Measurements from ENCODE around the gene TMEM219. TPM values are rescaled to one million over a fixed set of nuclear protein-coding genes. Genes with fewer than 3 reads are reported as not detected.

Gene TMEM219
- polyA plus RNA-seq, 1 of the 3 experiments (the other 2 are of a cell fraction), result 101 TPM

DNA sequence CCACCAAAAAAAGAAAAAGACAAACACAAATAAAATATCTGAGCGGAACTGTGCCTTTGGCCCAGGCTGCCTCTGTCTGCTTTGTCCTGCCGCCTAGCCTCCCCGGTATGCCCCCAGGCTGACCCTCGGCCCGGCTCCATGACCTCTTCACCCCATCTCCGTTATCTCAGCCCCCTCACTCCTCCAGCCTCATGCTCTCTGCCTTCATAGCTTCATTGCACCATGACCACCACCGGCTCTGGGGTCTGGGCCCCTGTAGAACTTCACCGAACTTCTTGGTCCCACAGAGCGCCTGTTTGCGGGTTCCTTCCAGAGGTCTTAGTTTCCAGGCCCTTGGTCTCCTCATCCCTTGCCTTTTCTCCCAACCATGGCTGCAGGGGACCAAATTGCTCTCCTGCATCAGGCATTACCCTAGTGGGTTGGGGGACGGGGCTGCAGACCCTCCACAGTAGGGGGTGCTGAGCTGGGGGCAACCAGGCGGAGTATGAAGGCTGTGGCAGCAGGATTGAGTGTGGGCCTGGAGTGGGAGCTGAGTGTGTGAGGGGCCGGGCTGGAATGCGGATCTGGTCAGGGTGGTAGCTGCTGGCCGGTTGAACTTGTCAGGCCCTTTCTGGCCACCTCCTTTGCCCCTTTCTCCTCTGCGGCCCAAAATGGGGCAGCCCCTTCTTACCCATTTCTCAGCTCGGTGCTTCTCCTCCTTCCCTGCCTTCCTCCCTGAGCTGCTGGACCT, 26.6 kb downstream of the TMEM219 start:
- Histone ChIP-seq H3K27me3 (ENCODE audit: insufficient read depth) (no peaks in the 10 kb centered on the region), H3K4me2 (no peak overlapping the region), H3K79me2 (ENCODE audit: insufficient read depth) (no peaks in the 10 kb centered on the region), H3K4me1 (ENCODE audit: control insufficient read depth in 1 of 2, insufficient read depth in 2 of 2, low read depth in 1 of 2, low read length in 1 of 2) (no peaks in the 10 kb centered on the region), H4K20me1 (ENCODE audit: insufficient read depth) (no peaks in the 10 kb centered on the region), H3K4me3 (ENCODE audit: low read depth in 2 of 2, low read length in 1 of 2) (no peak overlapping the region), H2AFZ (ENCODE audit: low read depth) (no peak overlapping the region), H3K9me2 (no peaks in the 10 kb centered on the region), H3K36me3 (replicated peaks in 1 of 2; ENCODE audit: control insufficient read depth in 1 of 2, insufficient read depth in 2 of 2, low read length in 1 of 2) (peaks cover 16 to 95% of the 10 kb centered on the region in 2 experiments), H3K9ac (no peak overlapping the region), H3F3A (replicated peaks; ENCODE audit: insufficient read depth) (peaks cover 5% of the 10 kb centered on the region), H3K27ac (ENCODE audit: low read depth in 2 of 2, low read length in 1 of 2) (no peak overlapping the region), H3K9me3 (no peaks in the 10 kb centered on the region)
- WGBS (ENCODE audit: low lambda C conversion rate), result 94% methylated on average over 13 of the region's 17 CpGs
- CTCF ChIA-PET, result interaction anchor here (1.3 to 3.4 kb wide), 2 partner anchors 11 to 13 kb away, joined by 3 to 13 read pairs; no protein-coding TSS in a partner anchor
- DNase-seq, result no peak
- POLR2A ChIA-PET, result interaction anchor here (1.4 to 3.2 kb wide), 2 partner anchors 12 to 15 kb away, joined by 3 to 7 read pairs; partner anchors contain the start of gene TAOK2
- TF ChIP-seq SMC3 (IDR thresholded peaks at IDR 0.05; ENCODE audit: low read depth, low read length) (no peak), SIN3A (IDR thresholded peaks at IDR 0.05; ENCODE audit: borderline replicate concordance, low read depth, low read length) (no peak), FOXM1 (IDR thresholded peaks at IDR 0.05; ENCODE audit: low read depth) (no peak), ELF1 (IDR thresholded peaks at IDR 0.05) (no peak), TCF12 (IDR thresholded peaks at IDR 0.05) (no peak), MEF2A (IDR thresholded peaks at IDR 0.05; ENCODE audit: borderline replicate concordance, low read depth) (no peak)
- TF ChIP-seq, protein P1, sequence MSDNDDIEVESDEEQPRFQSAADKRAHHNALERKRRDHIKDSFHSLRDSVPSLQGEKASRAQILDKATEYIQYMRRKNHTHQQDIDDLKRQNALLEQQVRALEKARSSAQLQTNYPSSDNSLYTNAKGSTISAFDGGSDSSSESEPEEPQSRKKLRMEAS (IDR thresholded peaks at IDR 0.05; ENCODE audit: low read depth), result no peak
- TF ChIP-seq, protein P2, sequence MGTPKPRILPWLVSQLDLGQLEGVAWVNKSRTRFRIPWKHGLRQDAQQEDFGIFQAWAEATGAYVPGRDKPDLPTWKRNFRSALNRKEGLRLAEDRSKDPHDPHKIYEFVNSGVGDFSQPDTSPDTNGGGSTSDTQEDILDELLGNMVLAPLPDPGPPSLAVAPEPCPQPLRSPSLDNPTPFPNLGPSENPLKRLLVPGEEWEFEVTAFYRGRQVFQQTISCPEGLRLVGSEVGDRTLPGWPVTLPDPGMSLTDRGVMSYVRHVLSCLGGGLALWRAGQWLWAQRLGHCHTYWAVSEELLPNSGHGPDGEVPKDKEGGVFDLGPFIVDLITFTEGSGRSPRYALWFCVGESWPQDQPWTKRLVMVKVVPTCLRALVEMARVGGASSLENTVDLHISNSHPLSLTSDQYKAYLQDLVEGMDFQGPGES (IDR thresholded peaks at IDR 0.05; ENCODE audit: low read depth, low read length), result no peak
- TF ChIP-seq, protein P3, sequence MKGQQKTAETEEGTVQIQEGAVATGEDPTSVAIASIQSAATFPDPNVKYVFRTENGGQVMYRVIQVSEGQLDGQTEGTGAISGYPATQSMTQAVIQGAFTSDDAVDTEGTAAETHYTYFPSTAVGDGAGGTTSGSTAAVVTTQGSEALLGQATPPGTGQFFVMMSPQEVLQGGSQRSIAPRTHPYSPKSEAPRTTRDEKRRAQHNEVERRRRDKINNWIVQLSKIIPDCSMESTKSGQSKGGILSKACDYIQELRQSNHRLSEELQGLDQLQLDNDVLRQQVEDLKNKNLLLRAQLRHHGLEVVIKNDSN (IDR thresholded peaks at IDR 0.05; ENCODE audit: borderline replicate concordance, low read depth), result no peak
- TF ChIP-seq, protein P4, sequence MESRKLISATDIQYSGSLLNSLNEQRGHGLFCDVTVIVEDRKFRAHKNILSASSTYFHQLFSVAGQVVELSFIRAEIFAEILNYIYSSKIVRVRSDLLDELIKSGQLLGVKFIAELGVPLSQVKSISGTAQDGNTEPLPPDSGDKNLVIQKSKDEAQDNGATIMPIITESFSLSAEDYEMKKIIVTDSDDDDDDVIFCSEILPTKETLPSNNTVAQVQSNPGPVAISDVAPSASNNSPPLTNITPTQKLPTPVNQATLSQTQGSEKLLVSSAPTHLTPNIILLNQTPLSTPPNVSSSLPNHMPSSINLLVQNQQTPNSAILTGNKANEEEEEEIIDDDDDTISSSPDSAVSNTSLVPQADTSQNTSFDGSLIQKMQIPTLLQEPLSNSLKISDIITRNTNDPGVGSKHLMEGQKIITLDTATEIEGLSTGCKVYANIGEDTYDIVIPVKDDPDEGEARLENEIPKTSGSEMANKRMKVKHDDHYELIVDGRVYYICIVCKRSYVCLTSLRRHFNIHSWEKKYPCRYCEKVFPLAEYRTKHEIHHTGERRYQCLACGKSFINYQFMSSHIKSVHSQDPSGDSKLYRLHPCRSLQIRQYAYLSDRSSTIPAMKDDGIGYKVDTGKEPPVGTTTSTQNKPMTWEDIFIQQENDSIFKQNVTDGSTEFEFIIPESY (IDR thresholded peaks at IDR 0.05; ENCODE audit: borderline replicate concordance, low read depth), result no peak
- TF ChIP-seq, protein P5, sequence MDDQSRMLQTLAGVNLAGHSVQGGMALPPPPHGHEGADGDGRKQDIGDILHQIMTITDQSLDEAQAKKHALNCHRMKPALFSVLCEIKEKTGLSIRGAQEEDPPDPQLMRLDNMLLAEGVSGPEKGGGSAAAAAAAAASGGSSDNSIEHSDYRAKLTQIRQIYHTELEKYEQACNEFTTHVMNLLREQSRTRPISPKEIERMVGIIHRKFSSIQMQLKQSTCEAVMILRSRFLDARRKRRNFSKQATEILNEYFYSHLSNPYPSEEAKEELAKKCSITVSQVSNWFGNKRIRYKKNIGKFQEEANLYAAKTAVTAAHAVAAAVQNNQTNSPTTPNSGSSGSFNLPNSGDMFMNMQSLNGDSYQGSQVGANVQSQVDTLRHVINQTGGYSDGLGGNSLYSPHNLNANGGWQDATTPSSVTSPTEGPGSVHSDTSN (IDR thresholded peaks at IDR 0.05), result no peak

Data from SK-N-SH (cell line).